HFF-Myc (cell line): Measurements from ENCODE around the gene FASTKD1.
A peak's percentile ranks its signal among the peaks of the same experiment; 100 is the strongest.
"Not testable (repeated sequence)": the region's sequence is repeated elsewhere in the genome, so short reads cannot be mapped to it uniquely, and the experiment has no call there.

Experiments used
- DNase-seq: peaks from one replicate; pipeline ENCODE4 v3.0.0-alpha.2; 2011; ENCODE audit warnings: low read depth; ENCODE audit errors: extremely low read depth
- H3K4me3 ChIP-seq: replicated peaks from 2 replicates; pipeline ENCODE4 v1.5.1; 2011; ENCODE audit warnings: low read depth, mild to moderate bottlenecking, control low read depth, low read length
- CTCF ChIP-seq: IDR thresholded peaks from 2 replicates; pipeline ENCODE4 v1.5.1; 2012; ENCODE audit warnings: mild to moderate bottlenecking, low read depth, low read length, control low read depth; ENCODE audit errors: missing control alignments

Gene FASTKD1

DNA sequence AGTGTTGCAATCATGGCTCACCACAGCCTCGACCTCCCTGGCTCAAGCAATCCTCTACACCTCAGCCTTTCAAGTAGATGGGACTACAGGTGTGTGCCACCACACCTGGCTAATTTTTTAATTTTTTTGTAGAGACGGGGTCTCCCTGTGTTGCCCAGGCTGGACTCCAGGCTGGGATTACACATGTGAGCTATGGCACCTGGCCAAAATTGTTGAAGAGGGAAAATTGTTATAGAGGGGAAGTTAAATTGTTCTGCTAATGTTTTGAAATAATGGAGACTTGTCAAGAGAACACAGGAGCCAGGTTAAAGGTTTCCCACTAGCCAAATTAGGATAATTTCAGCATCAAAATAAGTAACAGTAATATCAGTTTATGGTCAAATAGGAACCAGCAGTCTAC lies 35.6 kb upstream of the FASTKD1 start:
- no peak for DNase-seq
- H3K4me3 ChIP-seq: no peak overlapping the region
- TF ChIP-seq CTCF: no peak

DNA sequence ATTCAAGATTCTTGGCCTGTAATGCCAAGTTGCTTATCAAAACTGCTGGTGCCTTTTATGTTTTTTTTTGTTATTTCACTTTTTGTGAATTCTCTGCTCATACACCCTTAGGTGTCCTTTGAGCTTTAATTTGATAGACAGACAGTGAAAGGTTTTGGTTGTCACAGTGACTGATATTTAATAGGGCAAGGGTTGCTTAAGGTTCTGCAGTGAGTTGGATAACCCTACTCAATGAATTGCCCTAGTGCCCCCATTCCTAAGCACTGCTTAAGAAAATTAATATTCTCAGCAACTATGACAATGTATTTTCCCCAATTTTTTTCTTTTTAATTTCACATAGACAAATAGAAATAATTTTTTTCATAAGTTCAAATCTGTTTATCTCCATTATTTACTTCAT lies 25.9 kb upstream of the FASTKD1 start:
- H3K4me3 ChIP-seq: no peak overlapping the region
- TF ChIP-seq CTCF: no peak
- no peak for DNase-seq

DNA sequence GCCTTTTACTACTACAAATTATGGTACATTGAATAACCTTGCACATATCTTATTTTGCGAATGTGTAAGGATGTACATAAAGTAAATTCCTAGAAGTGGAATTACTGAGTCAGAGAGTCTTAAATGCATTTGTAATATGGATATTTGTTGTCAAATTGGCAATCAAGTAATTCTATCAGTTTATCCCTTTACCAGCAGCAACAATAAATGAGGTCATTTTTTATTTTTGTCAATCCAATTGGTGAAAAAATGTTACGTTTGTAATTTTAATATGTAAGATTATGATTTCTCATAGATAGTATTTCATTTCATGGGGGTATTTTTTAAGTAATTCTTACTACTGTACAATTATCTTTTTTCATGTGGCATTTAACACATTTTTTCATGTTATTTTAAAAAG lies 25.3 kb upstream of the FASTKD1 start:
- DNase-seq: no peak
- no peak for TF ChIP-seq CTCF

DNA sequence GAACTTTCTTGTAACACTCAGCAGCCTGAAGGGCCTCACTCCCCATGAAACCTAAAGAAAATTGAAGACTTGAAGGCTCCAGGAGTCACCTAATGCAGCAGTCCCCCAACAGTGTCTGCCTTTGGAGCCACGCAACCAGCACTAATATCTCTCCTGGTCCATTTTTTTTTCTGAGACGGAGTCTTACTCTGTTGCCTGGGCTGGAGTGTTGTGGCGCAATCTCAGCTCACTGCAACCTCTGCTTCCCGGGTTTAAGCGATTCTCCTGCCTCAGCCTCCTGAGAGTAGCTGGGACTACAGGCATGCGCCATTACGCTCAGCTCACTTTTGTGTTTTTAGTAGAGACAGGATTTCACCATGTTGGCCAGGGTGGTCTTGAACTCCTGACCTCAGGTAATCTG lies 22.9 kb upstream of the FASTKD1 start:
- not testable (repeated sequence) for H3K4me3 ChIP-seq, DNase-seq

More for the DNA sequence above, 25.3 kb upstream of the FASTKD1 start:
- H3K4me3 ChIP-seq: no peak overlapping the region

DNA sequence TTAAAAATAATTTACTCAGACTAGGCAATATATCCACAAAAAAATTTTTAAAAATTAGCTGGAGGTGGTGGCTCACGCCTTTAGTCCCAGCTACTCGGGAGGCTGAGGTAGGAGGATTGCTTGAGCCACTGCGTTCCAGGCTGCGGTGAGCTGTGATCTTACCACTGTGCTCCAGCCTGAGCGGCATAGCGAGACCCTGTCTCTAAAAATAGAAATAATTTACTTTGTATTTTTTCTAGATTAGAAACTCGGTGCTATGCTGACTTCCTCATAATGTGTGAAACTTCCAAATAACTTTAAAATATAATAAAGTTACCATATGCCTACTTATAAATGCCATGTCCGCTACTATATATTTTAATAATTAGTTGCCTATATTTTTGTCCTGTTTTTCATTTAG lies 17.1 kb upstream of the FASTKD1 start:
- TF ChIP-seq CTCF: no peak
- no peak for DNase-seq
- no peak overlapping the region for H3K4me3 ChIP-seq

GRCh38 chr2:169585673-169586072 lies 12.0 kb upstream of the FASTKD1 start:
- TF ChIP-seq CTCF: no peak
- peak overlapping the region; percentile 97 for H3K4me3 ChIP-seq
- DNase-seq: no peak

GRCh38 chr2:169584005-169584877 lies 10.6 kb upstream of the FASTKD1 start, which contains the start of gene PPIG:
PPIG (plus strand) TSS chr2:169584351; CDS start chr2:169604042, 19,691 bp downstream.
- no peak for TF ChIP-seq CTCF
- DNase-seq: peak; percentile 87
- H3K4me3 ChIP-seq: peak within 1 kb of the TSS; percentile 97
